Measurements from ENCODE around the gene LOXHD1. TPM values are rescaled to one million over a fixed set of nuclear protein-coding genes. Genes with fewer than 3 reads are reported as not detected.

LOXHD1 gene
- total RNA-seq, 2 experiments from 2014 or later, result not detected

- Mint-ChIP-seq H3K27me3 (peaks cover 6% of the 10 kb centered on the region), H3K27ac (no peak overlapping the region), H3K4me3 (no peak overlapping the region), H3K4me1 (ENCODE audit: low read depth) (no peaks in the 10 kb centered on the region), H3K36me3 (ENCODE audit: low read depth) (no peaks in the 10 kb centered on the region), H3K9me3 (no peaks in the 10 kb centered on the region)
- TF ChIP-seq CTCF (IDR thresholded peaks at IDR 0.05), result no peak
- ATAC-seq (ENCODE audit: poor library complexity) (no peak), DNase-seq (no peak)
- CTCF ChIA-PET, result no interaction called here
- H3K9me3 ChIP-seq (ENCODE audit: control insufficient read depth in 1 of 2, insufficient read depth in 1 of 2, low read length in 2 of 2), result no peaks in the 10 kb centered on the region
- POLR2A ChIA-PET, result no interaction called here
- no peaks in the 10 kb centered on the region for H3K27me3 ChIP-seq (ENCODE audit: control insufficient read depth in 1 of 2, insufficient read depth in 2 of 2, low read length in 2 of 2)
- no peak overlapping the region for H3K4me3 ChIP-seq (ENCODE audit: low read length)
- no peaks in the 10 kb centered on the region for H3K36me3 ChIP-seq (ENCODE audit: insufficient read depth, low read length)
- intact Hi-C loops (cut with DNase I, micrococcal nuclease), result no loop called here
- no peaks in the 10 kb centered on the region for H3K4me1 ChIP-seq (ENCODE audit: insufficient read depth, low read length)
- H3K27ac ChIP-seq (ENCODE audit: low read depth in 1 of 2, low read length in 2 of 2), result no peak overlapping the region
Measured at GRCh38 chr18:46565256-46565655, 91.8 kb downstream of the LOXHD1 start.

- intact Hi-C loops (cut with DNase I, micrococcal nuclease), result no loop called here
- H3K9me3 Mint-ChIP-seq, result no peaks in the 10 kb centered on the region
- no peak for DNase-seq
- ATAC-seq (ENCODE audit: poor library complexity), result no peak
- POLR2A ChIA-PET, result no interaction called here
- Histone ChIP-seq H3K27me3 (ENCODE audit: control insufficient read depth in 1 of 2, insufficient read depth in 2 of 2, low read length in 2 of 2) (no peaks in the 10 kb centered on the region), H3K9me3 (ENCODE audit: control insufficient read depth in 1 of 2, insufficient read depth in 1 of 2, low read length in 2 of 2) (no peaks in the 10 kb centered on the region), H3K4me3 (ENCODE audit: low read length) (no peak overlapping the region), H3K27ac (ENCODE audit: low read depth in 1 of 2, low read length in 2 of 2) (no peak overlapping the region), H3K4me1 (ENCODE audit: insufficient read depth, low read length) (no peaks in the 10 kb centered on the region), H3K36me3 (ENCODE audit: insufficient read depth, low read length) (no peaks in the 10 kb centered on the region)
- no peak overlapping the region for H3K27ac Mint-ChIP-seq
- H3K4me1 Mint-ChIP-seq (ENCODE audit: low read depth), result no peaks in the 10 kb centered on the region
- H3K27me3 Mint-ChIP-seq, result peaks cover 6% of the 10 kb centered on the region
- CTCF ChIA-PET, result no interaction called here
- TF ChIP-seq CTCF (IDR thresholded peaks at IDR 0.05), result no peak
- no peaks in the 10 kb centered on the region for H3K36me3 Mint-ChIP-seq (ENCODE audit: low read depth)
- no peak overlapping the region for H3K4me3 Mint-ChIP-seq
Measured at GRCh38 chr18:46563317-46563716, 93.7 kb downstream of the LOXHD1 start.

- no peak overlapping the region for H3K4me3 Mint-ChIP-seq
- ChIA-PET POLR2A (no interaction called here), CTCF (no interaction called here)
- H3K4me1 ChIP-seq (ENCODE audit: insufficient read depth, low read length), result no peaks in the 10 kb centered on the region
- H3K36me3 Mint-ChIP-seq (ENCODE audit: low read depth), result no peaks in the 10 kb centered on the region
- peaks cover 6% of the 10 kb centered on the region for H3K27me3 Mint-ChIP-seq
- no peaks in the 10 kb centered on the region for H3K27me3 ChIP-seq (ENCODE audit: control insufficient read depth in 1 of 2, insufficient read depth in 2 of 2, low read length in 2 of 2)
- H3K4me1 Mint-ChIP-seq (ENCODE audit: low read depth), result no peaks in the 10 kb centered on the region
- no peak overlapping the region for H3K27ac ChIP-seq (ENCODE audit: low read depth in 1 of 2, low read length in 2 of 2)
- H3K36me3 ChIP-seq (ENCODE audit: insufficient read depth, low read length), result no peaks in the 10 kb centered on the region
- DNase-seq (no peak), ATAC-seq (ENCODE audit: poor library complexity) (no peak)
- no peak overlapping the region for H3K4me3 ChIP-seq (ENCODE audit: low read length)
- H3K9me3 ChIP-seq (ENCODE audit: control insufficient read depth in 1 of 2, insufficient read depth in 1 of 2, low read length in 2 of 2), result no peaks in the 10 kb centered on the region
- no peak overlapping the region for H3K27ac Mint-ChIP-seq
- TF ChIP-seq CTCF (IDR thresholded peaks at IDR 0.05), result no peak
- intact Hi-C loops (cut with DNase I, micrococcal nuclease), result no loop called here
- H3K9me3 Mint-ChIP-seq, result no peaks in the 10 kb centered on the region
Measured at GRCh38 chr18:46562674-46563192, 94.3 kb downstream of the LOXHD1 start.
